H1 (cell line): Measurements from ENCODE around the gene ASTN2. TPM values are rescaled to one million over a fixed set of nuclear protein-coding genes. Genes with fewer than 3 reads are reported as not detected.

Source experiments
- CTCF ChIA-PET: fragments of 300-600 bp; sonication (Branson Sonifier 250); formaldehyde crosslinking; loops from one replicate; lab custom pipeline; 2021; ENCODE audit not compliant: partially characterized antibody; lab: Charles Lee
- POLR2A ChIA-PET: fragments of 300-600 bp; sonication (Branson Sonifier 250); formaldehyde crosslinking; loops from one replicate; lab custom pipeline; 2021; ENCODE audit warnings: inconsistent platforms; ENCODE audit not compliant: partially characterized antibody; lab: Charles Lee
- DNase-seq, 2 experiments: peaks; one replicate each; pipeline versions ENCODE4 v3.0.0 to v3.0.0-alpha.2; 2010 to 2022; ENCODE audit warnings: low spot score in 2 of 2, low read depth in 1 of 2, mixed read lengths in 1 of 2
- FAIRE-seq: peaks from 2 replicates; lab custom pipeline; 2011; peaks lifted over from hg19 to GRCh38; lab: Jason Lieb, UNC
- H2AFZ ChIP-seq: 2 replicates; pipeline ENCODE4 v1.8.1; 2012; ENCODE audit warnings: low read length, inconsistent platforms
- H2AK5ac ChIP-seq: 2 replicates; pipeline ENCODE4 v1.6.1; 2013; ENCODE audit warnings: low read depth, low read length
- H2BK120ac ChIP-seq: replicated peaks from 2 replicates; pipeline ENCODE3; 2013; ENCODE audit warnings: low read depth, low read length, inconsistent platforms
- H2BK12ac ChIP-seq: 2 replicates; pipeline ENCODE4 v1.6.1; 2013; ENCODE audit warnings: low read depth, low read length
- H2BK15ac ChIP-seq: 2 replicates; pipeline ENCODE4 v1.6.1; 2013; ENCODE audit warnings: low read length
- H2BK20ac ChIP-seq: 2 replicates; pipeline ENCODE4 v1.6.1; 2013; ENCODE audit warnings: low read length
- H2BK5ac ChIP-seq: 2 replicates; pipeline ENCODE4 v1.6.1; 2013; ENCODE audit warnings: low read depth, low read length
- H3K14ac ChIP-seq: 2 replicates; pipeline ENCODE4 v1.6.1; 2013; ENCODE audit warnings: inconsistent platforms; ENCODE audit not compliant: insufficient read length
- H3K18ac ChIP-seq: 2 replicates; pipeline ENCODE4 v1.6.1; 2013; ENCODE audit warnings: low read length; ENCODE audit errors: extremely low read depth
- H3K23ac ChIP-seq: 2 replicates; pipeline ENCODE4 v1.6.1; 2013; ENCODE audit warnings: inconsistent platforms; ENCODE audit not compliant: insufficient read length
- H3K23me2 ChIP-seq: 2 replicates; pipeline ENCODE4 v1.6.1; 2013; ENCODE audit warnings: low read depth, low read length
- H3K27ac ChIP-seq: 2 replicates; pipeline ENCODE4 v1.6.1; 2011; ENCODE audit warnings: low read depth, low read length, inconsistent platforms
- H3K27me3 ChIP-seq, 4 experiments: replicated peaks in 1 of 4; 1 replicate in 1 of 4; 2 replicates in 3 of 4; pipeline versions ENCODE4 v1.6.1 to v1.8.1; 2011 to 2013; ENCODE audit warnings: low read length in 3 of 4, mild to moderate bottlenecking in 3 of 4, inconsistent platforms in 2 of 4, mixed read lengths in 2 of 4, moderate library complexity in 1 of 4; ENCODE audit not compliant: control insufficient read depth in 3 of 4, insufficient read depth in 3 of 4; ENCODE audit errors: extremely low read depth in 1 of 4
- H3K36me3 ChIP-seq, 4 experiments: 2 replicates each; pipeline versions ENCODE4 v1.6.1 to v1.8.1; 2011 to 2013; ENCODE audit warnings: mild to moderate bottlenecking in 4 of 4, low read length in 3 of 4, moderate library complexity in 2 of 4, control low read depth in 1 of 4, inconsistent platforms in 1 of 4; ENCODE audit not compliant: insufficient read depth in 4 of 4, control insufficient read depth in 2 of 4
- H3K4ac ChIP-seq: replicated peaks from 2 replicates; pipeline ENCODE3; 2013; ENCODE audit warnings: low read length, low read depth, mixed read lengths, inconsistent platforms; ENCODE audit not compliant: insufficient read length
- H3K4me1 ChIP-seq, 4 experiments: replicated peaks in 1 of 4; 1 replicate in 1 of 4; 2 replicates in 3 of 4; pipeline versions ENCODE4 v1.6.1 to v1.8.1; 2011 to 2013; ENCODE audit warnings: low read length in 3 of 4, inconsistent platforms in 2 of 4, mixed read lengths in 1 of 4; ENCODE audit not compliant: insufficient read depth in 4 of 4, control insufficient read depth in 3 of 4
- H3K4me2 ChIP-seq, 2 experiments: 2 replicates each; pipeline versions ENCODE4 v1.6.1 to v1.8.1; 2011 to 2013; ENCODE audit warnings: low read depth in 2 of 2, low read length in 2 of 2, control low read depth in 1 of 2, inconsistent platforms in 1 of 2, mild to moderate bottlenecking in 1 of 2; ENCODE audit not compliant: insufficient read depth in 1 of 2
- H3K4me3 ChIP-seq, 4 experiments: fragments of 200-600, 300-600 bp in 1 of 4; sonication (generic), shearing (Covaris generic), sonication (Bioruptor Twin) in 1 of 4; 2 replicates each; pipeline versions ENCODE4 v1.5.1 to v1.8.1; 2011 to 2016; ENCODE audit warnings: low read length in 4 of 4, low read depth in 3 of 4, control low read depth in 2 of 4, inconsistent platforms in 2 of 4, mild to moderate bottlenecking in 2 of 4, mixed read lengths in 1 of 4, moderate library complexity in 1 of 4; ENCODE audit not compliant: insufficient read depth in 2 of 4; ENCODE audit errors: extremely low read depth in 1 of 4
- H3K56ac ChIP-seq: replicated peaks from 2 replicates; pipeline ENCODE3; 2013; ENCODE audit warnings: low read depth, mild to moderate bottlenecking, mixed read lengths, low read length, inconsistent platforms; ENCODE audit not compliant: insufficient read length
- H3K79me1 ChIP-seq: 2 replicates; pipeline ENCODE4 v1.6.1; 2013; ENCODE audit warnings: low read depth, low read length, control low read depth
- H3K79me2 ChIP-seq, 2 experiments: 2 replicates each; pipeline versions ENCODE4 v1.6.1 to v1.8.1; 2012 to 2013; ENCODE audit warnings: low read length in 2 of 2, mild to moderate bottlenecking in 2 of 2, inconsistent platforms in 1 of 2; ENCODE audit not compliant: insufficient read depth in 2 of 2, control insufficient read depth in 1 of 2
- H3K9ac ChIP-seq, 4 experiments: replicated peaks in 1 of 4; 1 replicate in 1 of 4; 2 replicates in 3 of 4; pipeline versions ENCODE4 v1.6.1 to v1.8.1; 2011 to 2013; ENCODE audit warnings: low read depth in 3 of 4, low read length in 3 of 4, control low read depth in 2 of 4, mild to moderate bottlenecking in 2 of 4, moderate library complexity in 2 of 4, inconsistent platforms in 1 of 4; ENCODE audit errors: extremely low read depth in 1 of 4
- H3K9me3 ChIP-seq, 2 experiments: 2 replicates each; pipeline versions ENCODE4 v1.6.1 to v1.8.1; 2012 to 2013; ENCODE audit warnings: mild to moderate bottlenecking in 2 of 2, moderate library complexity in 2 of 2, control low read depth in 1 of 2, inconsistent platforms in 1 of 2, low read depth in 1 of 2, low read length in 1 of 2, mixed read lengths in 1 of 2; ENCODE audit not compliant: insufficient read depth in 2 of 2
- H4K20me1 ChIP-seq, 2 experiments: replicated peaks in 1 of 2; 2 replicates each; pipeline versions ENCODE3 to v1.8.1; 2011 to 2013; ENCODE audit warnings: inconsistent platforms in 2 of 2, low read length in 2 of 2, mild to moderate bottlenecking in 1 of 2; ENCODE audit not compliant: insufficient read depth in 2 of 2, control insufficient read depth in 1 of 2
- H4K5ac ChIP-seq: 2 replicates; pipeline ENCODE4 v1.6.1; 2013; ENCODE audit warnings: low read length, low read depth, mixed read lengths, inconsistent platforms; ENCODE audit not compliant: insufficient read length
- H4K8ac ChIP-seq: 2 replicates; pipeline ENCODE4 v1.8.0; 2013; ENCODE audit warnings: mild to moderate bottlenecking, moderate library complexity, low read length, inconsistent platforms; ENCODE audit not compliant: insufficient read depth; ENCODE audit errors: extremely low read depth
- H4K91ac ChIP-seq: replicated peaks from 2 replicates; pipeline ENCODE3; 2013; ENCODE audit warnings: low read length, mixed read lengths, inconsistent platforms; ENCODE audit not compliant: insufficient read length
- ASH2L ChIP-seq: fragments of 200-600, 300-600 bp; sonication (generic); IDR thresholded peaks from one replicate; pipeline ENCODE4 v1.7.1; 2017; ENCODE audit warnings: low read length
- ATF2 ChIP-seq: IDR thresholded peaks from 2 replicates; pipeline ENCODE4 v1.6.1; 2012; ENCODE audit warnings: low read length, inconsistent platforms
- BACH1 ChIP-seq: IDR thresholded peaks from 2 replicates; pipeline ENCODE4 v1.6.1; 2012; ENCODE audit warnings: low read length, improper control_type of control experiment
- BCL11A ChIP-seq, 2 experiments: IDR thresholded peaks; one replicate each; pipeline ENCODE4 v1.6.1; 2011; ENCODE audit warnings: low read depth in 2 of 2, low read length in 2 of 2, mild to moderate bottlenecking in 2 of 2
- CBX8 ChIP-seq: fragments of 300-800, 300-1000 bp; sonication (generic); IDR thresholded peaks from 2 replicates; pipeline ENCODE4 v1.7.1; 2016; ENCODE audit warnings: low read depth, low read length, borderline replicate concordance
- CHD1 ChIP-seq: IDR thresholded peaks from 2 replicates; pipeline ENCODE4 v1.6.1; 2012; ENCODE audit warnings: low read depth, low read length, improper control_type of control experiment
- EGR1 ChIP-seq: IDR thresholded peaks from 2 replicates; pipeline ENCODE4 v1.6.1; 2011; ENCODE audit warnings: low read depth, low read length, borderline replicate concordance
- GTF2F1 ChIP-seq: IDR thresholded peaks from 2 replicates; pipeline ENCODE4 v1.6.1; 2012; ENCODE audit warnings: low read depth, low read length, improper control_type of control experiment, borderline replicate concordance
- HDAC2 ChIP-seq, 2 experiments: fragments of 300-600 bp in 1 of 2; sonication (generic) in 1 of 2; IDR thresholded peaks; 2 replicates each; pipeline ENCODE4 v1.6.1; 2011 to 2012; ENCODE audit warnings: low read depth in 2 of 2, low read length in 2 of 2, mild to moderate bottlenecking in 2 of 2, moderate library complexity in 2 of 2, borderline replicate concordance in 1 of 2, inconsistent platforms in 1 of 2
- JUN ChIP-seq: IDR thresholded peaks from 2 replicates; pipeline ENCODE4 v1.6.1; 2011; ENCODE audit warnings: low read depth, mild to moderate bottlenecking, improper control_type of control experiment, low read length
- NRF1 ChIP-seq: IDR thresholded peaks from 2 replicates; pipeline ENCODE4 v1.6.1; 2011; ENCODE audit warnings: mild to moderate bottlenecking, low read depth, low read length, improper control_type of control experiment
- RAD21 ChIP-seq, 2 experiments: IDR thresholded peaks in 1 of 2; conservative IDR thresholded peaks in 1 of 2; 2 replicates each; pipeline ENCODE4 v1.6.1; 2011; ENCODE audit warnings: low read depth in 2 of 2, low read length in 2 of 2, improper control_type of control experiment in 1 of 2, inconsistent platforms in 1 of 2, mild to moderate bottlenecking in 1 of 2, moderate library complexity in 1 of 2
- WGBS, 2 experiments: shearing (Covaris generic) in 1 of 2; methylation state at CpG; one replicate each; pipeline versions ENCODE4 v1.1.6 to v1.1.7; 2013 to 2015; ENCODE audit warnings: low lambda C conversion rate in 2 of 2, mixed read lengths in 2 of 2, inconsistent platforms in 1 of 2, low coverage in 1 of 2, missing lambda C conversion rate in 1 of 2; ENCODE audit not compliant: insufficient replicate concordance in 2 of 2, insufficient coverage in 1 of 2, insufficient read length in 1 of 2; ENCODE audit errors: extremely low coverage in 1 of 2, missing lambda C conversion rate in 1 of 2; 5-methylcytosine and 5-hydroxymethylcytosine counted together
- polyA plus RNA-seq, 7 experiments: library from polyadenylated mRNA; depleted of rRNA in 3 of 7; stranded (reverse) in 5 of 7; unstranded in 2 of 7; fragments of >200 nt in 5 of 7; fragments of 200-250 nt in 2 of 7; gene quantifications; 1 replicate in 5 of 7; 2 replicates in 1 of 7; 4 replicates in 1 of 7; pipeline versions ENCODE4 v1.2.1 to v1.2.3, GENCODE V29; 2011 to 2013; ENCODE audit warnings: missing spikeins in 2 of 7, mixed read lengths in 2 of 7
- total RNA-seq: library from RNA; stranded (reverse); fragmentation: NEBNext Ultra II Directional; extraction: Animal tissue kit (Norgen Biotek cat#: 25700); gene quantifications from 2 replicates; pipeline ENCODE4 v1.2.1, GENCODE V29; 2021

The ASTN2 gene
- total and polyA plus RNA-seq, 2 of the 8 experiments (the other 6 are each of a cell fraction or from before 2014, with no cell fraction given) = 8.2 to 13.7 TPM

GRCh38 chr9:116763770-116764169, 651.1 kb downstream of the ASTN2 start:
- Histone ChIP-seq H3K4ac (no peak overlapping the region), H3K23me2 (peaks cover 9% of the 10 kb centered on the region; the same call in 1 of the 2 replicates), H4K91ac (no peak overlapping the region), H3K4me1 (peaks cover 0 to 6% (median 0%) of the 10 kb centered on the region in 4 experiments; a peak in 3 of 7 replicates), H3K56ac (no peak overlapping the region), H3K4me3 (no peak overlapping the region), H3K18ac (no peak overlapping the region), H4K8ac (no peak overlapping the region), H3K4me2 (no peak overlapping the region), H2BK12ac (no peak overlapping the region), H3K79me2 (no peaks in the 10 kb centered on the region), H3K9me3 (no peaks in the 10 kb centered on the region), H3K79me1 (no peaks in the 10 kb centered on the region), H2BK15ac (no peak overlapping the region), H3K27me3 (no peaks in the 10 kb centered on the region), H2AFZ (no peak overlapping the region), H3K9ac (no peak overlapping the region), H2BK20ac (no peak overlapping the region; the same call in 1 of the 2 replicates), H3K27ac (no peak overlapping the region), H2BK120ac (no peak overlapping the region), H2BK5ac (no peak overlapping the region), H3K23ac (no peak overlapping the region), H2AK5ac (no peak overlapping the region), H4K5ac (no peak overlapping the region), H4K20me1 (peaks cover 0 to 4% of the 10 kb centered on the region in 2 experiments), H3K36me3 (no peaks in the 10 kb centered on the region), H3K14ac (no peak overlapping the region)
- ChIA-PET CTCF (interaction anchor here (0.7 to 1.8 kb wide), 5 partner anchors 9 to 106 kb away, joined by 3 to 4 read pairs (median 3); no protein-coding TSS in a partner anchor), POLR2A (no interaction called here)
- DNase-seq (no peak), FAIRE-seq (no peak)
- WGBS, 2 experiments = 79% methylated on average over 2 of the region's 2 CpGs; no CpG with 5 or more reads in 1 of the 2 experiments
- TF ChIP-seq RAD21 (IDR thresholded peaks at IDR 0.05 in 1 of 2, conservative IDR thresholded peaks at IDR 0.05 in 1 of 2; ENCODE audit: low read depth in 2 of 2, low read length in 2 of 2) (no peak), GTF2F1 (no peak), NRF1 (no peak), ASH2L (no peak), BCL11A (IDR thresholded peaks at IDR 0.05; ENCODE audit: low read depth in 2 of 2, low read length in 2 of 2) (no peak), JUN (no peak), ATF2 (no peak), CHD1 (no peak), EGR1 (no peak), CBX8 (no peak), HDAC2 (IDR thresholded peaks at IDR 0.05; ENCODE audit: borderline replicate concordance in 1 of 2, low read depth in 2 of 2, low read length in 2 of 2) (no peak), BACH1 (no peak)
